ENCODE measurements around the gene SEC14L1. TPM values are rescaled to one million over a fixed set of nuclear protein-coding genes. Genes with fewer than 3 reads are reported as not detected.

SEC14L1 gene
- total RNA-seq, 2 donors from 2014 or later: 48.2 to 54.0 TPM

DNA sequence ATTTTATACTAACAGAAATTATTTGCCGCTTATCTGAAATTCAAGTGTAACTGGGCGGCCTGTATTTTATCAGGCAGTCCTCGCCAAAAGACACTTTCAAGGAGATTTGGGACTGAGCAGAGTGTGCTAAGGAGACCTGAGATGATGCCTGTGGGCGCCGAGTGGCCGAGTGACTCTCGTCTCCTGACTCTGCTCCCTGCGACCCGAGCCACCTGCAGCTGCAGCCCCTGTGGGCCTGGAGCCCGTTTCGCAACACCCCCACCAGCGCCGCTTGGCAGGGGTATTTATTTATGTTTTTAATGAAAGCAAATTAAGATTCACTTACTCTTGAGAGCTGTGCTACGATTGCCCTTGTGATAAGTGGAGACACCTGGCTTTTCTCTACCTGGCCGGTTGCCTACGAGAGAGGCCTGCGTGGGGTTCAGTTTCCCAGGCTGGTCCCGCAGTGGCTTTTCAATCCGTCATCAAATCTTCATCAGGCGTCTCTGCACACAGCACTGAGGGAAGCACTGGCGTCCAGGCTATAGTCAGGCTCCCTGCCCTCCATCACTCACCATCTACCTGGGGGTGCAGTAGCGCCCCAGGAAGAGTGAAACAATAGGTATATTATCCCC, 124.0 kb downstream of the SEC14L1 start:
- Histone ChIP-seq H3K27me3 (no peaks in the 10 kb centered on the region), H3K4me3 (no peak overlapping the region), H3K9me3 (no peaks in the 10 kb centered on the region), H3K36me3 (no peaks in the 10 kb centered on the region), H3K27ac (no peak overlapping the region), H3K4me1 (no peaks in the 10 kb centered on the region)
- TF ChIP-seq, protein P1, sequence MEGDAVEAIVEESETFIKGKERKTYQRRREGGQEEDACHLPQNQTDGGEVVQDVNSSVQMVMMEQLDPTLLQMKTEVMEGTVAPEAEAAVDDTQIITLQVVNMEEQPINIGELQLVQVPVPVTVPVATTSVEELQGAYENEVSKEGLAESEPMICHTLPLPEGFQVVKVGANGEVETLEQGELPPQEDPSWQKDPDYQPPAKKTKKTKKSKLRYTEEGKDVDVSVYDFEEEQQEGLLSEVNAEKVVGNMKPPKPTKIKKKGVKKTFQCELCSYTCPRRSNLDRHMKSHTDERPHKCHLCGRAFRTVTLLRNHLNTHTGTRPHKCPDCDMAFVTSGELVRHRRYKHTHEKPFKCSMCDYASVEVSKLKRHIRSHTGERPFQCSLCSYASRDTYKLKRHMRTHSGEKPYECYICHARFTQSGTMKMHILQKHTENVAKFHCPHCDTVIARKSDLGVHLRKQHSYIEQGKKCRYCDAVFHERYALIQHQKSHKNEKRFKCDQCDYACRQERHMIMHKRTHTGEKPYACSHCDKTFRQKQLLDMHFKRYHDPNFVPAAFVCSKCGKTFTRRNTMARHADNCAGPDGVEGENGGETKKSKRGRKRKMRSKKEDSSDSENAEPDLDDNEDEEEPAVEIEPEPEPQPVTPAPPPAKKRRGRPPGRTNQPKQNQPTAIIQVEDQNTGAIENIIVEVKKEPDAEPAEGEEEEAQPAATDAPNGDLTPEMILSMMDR (IDR thresholded peaks at IDR 0.05): no peak
- no peak for DNase-seq (ENCODE audit: low spot score)

DNA sequence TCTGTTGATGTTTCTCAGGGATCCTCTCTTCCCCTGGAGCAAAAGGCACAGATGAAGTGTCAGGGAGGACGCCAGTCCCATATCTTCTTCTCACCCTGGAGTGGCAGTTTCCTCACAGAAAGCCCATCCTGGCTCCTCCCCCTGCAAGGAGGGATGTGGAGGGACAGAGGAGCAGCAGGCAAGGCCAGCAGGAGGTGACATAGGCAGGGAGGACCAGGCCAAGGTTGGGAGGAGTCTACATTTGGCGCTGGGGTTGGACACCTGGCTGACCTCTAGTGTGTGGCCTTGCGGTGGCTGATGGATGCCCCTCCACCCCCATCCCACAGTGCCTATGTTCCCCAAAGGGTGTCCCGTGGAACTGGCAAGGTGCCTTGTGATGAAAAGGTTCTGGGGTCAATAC, 125.4 kb downstream of the SEC14L1 start:
- H3K4me1 ChIP-seq: no peaks in the 10 kb centered on the region

More for the DNA sequence above, 125.4 kb downstream of the SEC14L1 start:
- H3K27me3 ChIP-seq: no peaks in the 10 kb centered on the region
- TF ChIP-seq, protein P1 (IDR thresholded peaks at IDR 0.05): no peak
- H3K9me3 ChIP-seq: no peaks in the 10 kb centered on the region
- no peak overlapping the region for H3K4me3 ChIP-seq
- DNase-seq (ENCODE audit: low spot score): no peak
- H3K36me3 ChIP-seq: no peaks in the 10 kb centered on the region
- no peak overlapping the region for H3K27ac ChIP-seq

Measured in right atrium auricular region (tissue), 2 donors.